HepG2 (cell line): ENCODE data around the gene OR4E2. TPM values are rescaled to one million over a fixed set of nuclear protein-coding genes. Genes with fewer than 3 reads are reported as not detected.

ENCODE experiments used
- ATAC-seq: fragments of 200-7000 bp; cut with Tn5 transposase; 3 replicates; pipeline ENCODE4 v1.9.1; 2020; ENCODE audit warnings: mild to moderate bottlenecking, moderate library complexity
- BruUV-seq: library from RNA; stranded (reverse); fragments of 400-500 nt; replicated peaks from 2 replicates; lab custom pipeline; 2021; lab: Mats Ljungman, UMichigan
- CTCF ChIA-PET: fragments of 300-600 bp; formaldehyde crosslinking; extraction: SDS; loops from one replicate; lab custom pipeline; 2021; ENCODE audit warnings: low total read pairs, inconsistent platforms, low intra/inter-chr PET ratio; lab: Yijun Ruan, JAX
- POLR2A ChIA-PET: fragments of 350-600 bp; sonication (Branson Sonifier 250); formaldehyde crosslinking; loops from one replicate; lab custom pipeline; 2020; ENCODE audit warnings: antibody characterized with exemption, inconsistent platforms; lab: Yijun Ruan, JAX
- DNase-seq: peaks from one replicate; pipeline ENCODE4 v3.0.0-alpha.2; 2015; ENCODE audit warnings: low spot score
- FAIRE-seq: peaks from 3 replicates; lab custom pipeline; 2011; peaks lifted over from hg19 to GRCh38; lab: Jason Lieb, UNC
- H2AFZ ChIP-seq: one replicate; pipeline ENCODE4 v1.6.1; 2011; ENCODE audit warnings: low read length, inconsistent platforms
- H3K27ac ChIP-seq: fragments of 300-600 bp; 3 replicates; pipeline ENCODE4 v1.8.0; 2011; ENCODE audit warnings: mixed run types, mild to moderate bottlenecking, mixed read lengths, low read length, inconsistent platforms; ENCODE audit not compliant: insufficient read depth; ENCODE audit errors: extremely low read length
- H3K27me3 ChIP-seq, 2 experiments: fragments of 200-600 bp in 1 of 2; 2 replicates in 1 of 2; 3 replicates in 1 of 2; pipeline versions ENCODE4 v1.6.0 to v1.8.0; 2011; ENCODE audit warnings: low read length in 2 of 2, mild to moderate bottlenecking in 2 of 2, moderate library complexity in 2 of 2, inconsistent platforms in 1 of 2; ENCODE audit not compliant: insufficient read depth in 2 of 2, control insufficient read depth in 1 of 2
- H3K36me3 ChIP-seq, 2 experiments: fragments of 200-600 bp in 1 of 2; replicated peaks in 1 of 2; 2 replicates in 1 of 2; 3 replicates in 1 of 2; pipeline versions ENCODE4 v1.5.1 to v1.8.0; 2011; ENCODE audit warnings: low read length in 2 of 2, inconsistent platforms in 1 of 2; ENCODE audit not compliant: insufficient read depth in 2 of 2, control insufficient read depth in 1 of 2
- H3K4me1 ChIP-seq: 2 replicates; pipeline ENCODE4 v1.5.1; 2012; ENCODE audit warnings: low read length, inconsistent platforms; ENCODE audit not compliant: insufficient read depth
- H3K4me2 ChIP-seq: 2 replicates; pipeline ENCODE4 v1.6.0; 2011; ENCODE audit warnings: low read depth, low read length, inconsistent platforms
- H3K4me3 ChIP-seq, 3 experiments: fragments of 200-600 bp in 1 of 3; sonication (generic), shearing (Covaris generic) in 1 of 3; replicated peaks in 1 of 3; 2 replicates each; pipeline ENCODE4 v1.5.1; 2011 to 2016; ENCODE audit warnings: low read length in 3 of 3, inconsistent platforms in 2 of 3, low read depth in 2 of 3, mild to moderate bottlenecking in 2 of 3, control low read depth in 1 of 3, mixed read lengths in 1 of 3; ENCODE audit not compliant: insufficient read depth in 1 of 3
- H3K79me2 ChIP-seq: one replicate; pipeline ENCODE4 v1.6.1; 2011; ENCODE audit warnings: low read length, inconsistent platforms; ENCODE audit not compliant: insufficient read depth
- H3K9ac ChIP-seq: 2 replicates; pipeline ENCODE4 v1.6.0; 2011; ENCODE audit warnings: mild to moderate bottlenecking, low read depth, low read length, inconsistent platforms; ENCODE audit not compliant: insufficient read depth
- H3K9me3 ChIP-seq: 2 replicates; pipeline ENCODE4 v1.5.1; 2012; ENCODE audit warnings: mild to moderate bottlenecking, low read length
- H4K20me1 ChIP-seq: 2 replicates; pipeline ENCODE4 v1.6.0; 2011; ENCODE audit warnings: inconsistent platforms, mild to moderate bottlenecking, low read length, moderate library complexity; ENCODE audit not compliant: insufficient read depth
- ATF7 ChIP-seq, 2 experiments: fragments of 450-650 bp in 1 of 2; sonication (generic) in 1 of 2; formaldehyde crosslinking in 1 of 2; IDR thresholded peaks; 2 replicates each; pipeline versions ENCODE4 v1.4.0 to v1.6.1; 2016 to 2020; ENCODE audit warnings: antibody characterized with exemption in 1 of 2, mild to moderate bottlenecking in 1 of 2, missing genetic modification reagents in 1 of 2
- CREB1 ChIP-seq, 2 experiments: fragments of 450-650 bp in 1 of 2; IDR thresholded peaks; 2 replicates each; pipeline ENCODE4 v1.6.1; 2016 to 2017; ENCODE audit warnings: control low read depth in 1 of 2, mild to moderate bottlenecking in 1 of 2, missing compliant biosample characterization in 1 of 2, missing genetic modification characterization in 1 of 2
- EP300 ChIP-seq, 3 experiments: sonication (generic) in 1 of 3; formaldehyde crosslinking in 1 of 3; IDR thresholded peaks; 2 replicates each; pipeline versions ENCODE4 v1.5.1 to v1.6.1; 2011 to 2020; ENCODE audit warnings: low read depth in 2 of 3, low read length in 2 of 3, borderline replicate concordance in 1 of 3, improper control_type of control experiment in 1 of 3, mild to moderate bottlenecking in 1 of 3, missing genetic modification reagents in 1 of 3, moderate library complexity in 1 of 3
- LCORL ChIP-seq, 2 experiments: fragments of 450-650 bp in 1 of 2; sonication (generic) in 1 of 2; formaldehyde crosslinking in 1 of 2; IDR thresholded peaks; 2 replicates each; pipeline versions ENCODE4 v1.5.0 to v1.6.1; 2017 to 2020; ENCODE audit warnings: antibody characterized with exemption in 1 of 2, missing genetic modification reagents in 1 of 2
- NR1H2 ChIP-seq: sonication (generic); formaldehyde crosslinking; IDR thresholded peaks from 2 replicates; pipeline ENCODE4 v1.8.1; 2022; ENCODE audit warnings: low read depth, missing genetic modification reagents, borderline replicate concordance
- WGBS: methylation state at CpG from one replicate; pipeline ENCODE4 v1.1.6; 2017; ENCODE audit warnings: low lambda C conversion rate; 5-methylcytosine and 5-hydroxymethylcytosine counted together
- in situ Hi-C: cut with HindIII; loops from 2 replicates; pipeline ENCODE4 v1.10.0; 2017; ENCODE audit warnings: low pct_unique_long_range_greater_than_20kb; ENCODE audit not compliant: extremely low pct_ligation_motif_present
- intact Hi-C: fragments of 100-400 bp; cut with micrococcal nuclease; formaldehyde crosslinking; loops from one replicate; pipeline ENCODE4 v1.10.0; 2022; ENCODE audit not compliant: unreplicated experiment
- polyA plus RNA-seq, 8 experiments: library from polyadenylated mRNA; depleted of rRNA in 3 of 8; stranded (reverse) in 7 of 8; unstranded in 1 of 8; fragments of >200 nt; fragmentation: Illumina TruSeq in 4 of 8; extraction: Trizol in 4 of 8; gene quantifications; 2 replicates each; pipeline versions ENCODE4 v1.2.1 to v1.2.3, GENCODE V29; 2011 to 2016; ENCODE audit warnings: low read depth in 4 of 8, missing spikeins in 1 of 8, mixed read lengths in 1 of 8; ENCODE audit not compliant: insufficient read depth in 1 of 8
- total RNA-seq, 5 experiments: library from RNA; depleted of rRNA; stranded (reverse); fragments of >200 nt; fragmentation: Illumina TruSeq; extraction: Trizol; gene quantifications; 2 replicates each; pipeline ENCODE4 v1.2.3, GENCODE V29; 2016; ENCODE audit warnings: low read depth in 1 of 5
- TF ChIP-seq, protein P1 (sequence below): sonication (generic); formaldehyde crosslinking; IDR thresholded peaks from 2 replicates; pipeline ENCODE4 v1.8.0; 2022; ENCODE audit warnings: low read depth, missing genetic modification reagents

Gene OR4E2
- total and polyA plus RNA-seq, 2 of the 13 experiments (the other 11 are each of a cell fraction or from before 2014, with no cell fraction given): not detected

DNA sequence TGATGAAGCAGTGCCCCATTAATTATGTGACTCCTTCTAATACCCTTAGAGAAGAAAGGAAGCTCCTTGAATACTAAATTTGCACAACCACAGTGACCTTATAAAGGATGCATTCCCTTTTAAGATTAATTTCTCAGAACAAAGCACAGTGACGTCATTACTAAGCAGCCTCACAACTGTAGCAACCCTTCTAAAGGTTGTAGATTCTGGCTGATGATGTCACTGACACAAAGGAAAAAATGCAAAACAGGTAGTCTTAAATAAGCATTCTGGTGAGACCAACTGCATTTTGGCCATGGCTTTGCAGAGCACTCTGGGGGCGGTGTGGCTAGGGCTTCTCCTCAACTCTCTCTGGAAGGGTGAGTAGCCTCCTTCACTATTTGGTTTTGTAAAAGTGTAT, 58.4 kb downstream of the OR4E2 start:
- Histone ChIP-seq H3K27me3 (no peaks in the 10 kb centered on the region; a peak in 1 of 5 replicates), H4K20me1 (no peaks in the 10 kb centered on the region), H3K27ac (no peak overlapping the region), H3K4me3 (no peak overlapping the region), H3K4me2 (no peak overlapping the region), H3K9me3 (no peaks in the 10 kb centered on the region), H3K4me1 (no peaks in the 10 kb centered on the region), H2AFZ (no peak overlapping the region), H3K36me3 (no peaks in the 10 kb centered on the region), H3K79me2 (no peaks in the 10 kb centered on the region), H3K9ac (no peak overlapping the region)
- BruUV-seq: no TSS peak
- POLR2A ChIA-PET: no interaction called here
- intact Hi-C loops (no loop called here), in situ Hi-C loops (loop anchor here (25.0 kb wide), 1 partner anchor 100 kb away; no protein-coding TSS in a partner anchor)
- TF ChIP-seq EP300 (IDR thresholded peaks at IDR 0.05; ENCODE audit: low read depth in 2 of 2, low read length in 2 of 2) (no peak), EP300 (CRISPR knock-in tag; IDR thresholded peaks at IDR 0.05; ENCODE audit: borderline replicate concordance) (no peak), ATF7 (IDR thresholded peaks at IDR 0.05) (peak; percentile 99), ATF7 (CRISPR knock-in tag; IDR thresholded peaks at IDR 0.05) (no peak), CREB1 (IDR thresholded peaks at IDR 0.05) (peak; percentile 98), CREB1 (CRISPR knock-in tag; IDR thresholded peaks at IDR 0.05) (no peak), NR1H2 (no peak), LCORL (IDR thresholded peaks at IDR 0.05) (no peak), LCORL (CRISPR knock-in tag; IDR thresholded peaks at IDR 0.05) (no peak)
- TF ChIP-seq, protein P1, sequence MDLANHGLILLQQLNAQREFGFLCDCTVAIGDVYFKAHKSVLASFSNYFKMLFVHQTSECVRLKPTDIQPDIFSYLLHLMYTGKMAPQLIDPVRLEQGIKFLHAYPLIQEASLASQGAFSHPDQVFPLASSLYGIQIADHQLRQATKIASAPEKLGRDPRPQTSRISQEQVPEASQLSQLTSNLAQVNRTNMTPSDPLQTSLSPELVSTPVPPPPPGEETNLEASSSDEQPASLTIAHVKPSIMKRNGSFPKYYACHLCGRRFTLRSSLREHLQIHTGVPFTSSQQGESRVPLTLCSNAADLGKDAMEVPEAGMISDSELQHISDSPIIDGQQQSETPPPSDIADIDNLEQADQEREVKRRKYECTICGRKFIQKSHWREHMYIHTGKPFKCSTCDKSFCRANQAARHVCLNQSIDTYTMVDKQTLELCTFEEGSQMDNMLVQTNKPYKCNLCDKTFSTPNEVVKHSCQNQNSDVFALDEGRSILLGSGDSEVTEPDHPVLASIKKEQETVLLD: no peak
- WGBS: 26% methylated on average over 2 of the region's 2 CpGs
- CTCF ChIA-PET: interaction anchor here (1.4 kb wide), 1 partner anchor 23 kb away, joined by 3 read pairs; no protein-coding TSS in a partner anchor
- ATAC-seq (no peak), DNase-seq (no peak), FAIRE-seq (no peak)
